Caki2 (cell line): ENCODE results near the gene COX11. TPM values are rescaled to one million over a fixed set of nuclear protein-coding genes. Genes with fewer than 3 reads are reported as not detected.

Source experiments
- DNase-seq: peaks from one replicate; pipeline ENCODE4 v3.0.0-alpha.2; 2015; ENCODE audit warnings: low read depth
- in situ Hi-C: cut with HindIII; loops from 2 replicates; pipeline ENCODE4 v1.10.0; 2016; ENCODE audit warnings: low sequenced_read_pairs, low pct_unique_long_range_greater_than_20kb, mixed read lengths
- total RNA-seq: library from RNA; depleted of rRNA; stranded (reverse); fragments of >200 nt; shearing (Covaris generic); gene quantifications from 2 replicates; pipeline ENCODE4 v1.2.3, GENCODE V29; 2014; ENCODE audit warnings: low replicate concordance; rRNA removed

Gene COX11, protein sequence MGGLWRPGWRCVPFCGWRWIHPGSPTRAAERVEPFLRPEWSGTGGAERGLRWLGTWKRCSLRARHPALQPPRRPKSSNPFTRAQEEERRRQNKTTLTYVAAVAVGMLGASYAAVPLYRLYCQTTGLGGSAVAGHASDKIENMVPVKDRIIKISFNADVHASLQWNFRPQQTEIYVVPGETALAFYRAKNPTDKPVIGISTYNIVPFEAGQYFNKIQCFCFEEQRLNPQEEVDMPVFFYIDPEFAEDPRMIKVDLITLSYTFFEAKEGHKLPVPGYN
- 80.2 and 100 TPM in 2 replicates for total RNA-seq

DNA sequence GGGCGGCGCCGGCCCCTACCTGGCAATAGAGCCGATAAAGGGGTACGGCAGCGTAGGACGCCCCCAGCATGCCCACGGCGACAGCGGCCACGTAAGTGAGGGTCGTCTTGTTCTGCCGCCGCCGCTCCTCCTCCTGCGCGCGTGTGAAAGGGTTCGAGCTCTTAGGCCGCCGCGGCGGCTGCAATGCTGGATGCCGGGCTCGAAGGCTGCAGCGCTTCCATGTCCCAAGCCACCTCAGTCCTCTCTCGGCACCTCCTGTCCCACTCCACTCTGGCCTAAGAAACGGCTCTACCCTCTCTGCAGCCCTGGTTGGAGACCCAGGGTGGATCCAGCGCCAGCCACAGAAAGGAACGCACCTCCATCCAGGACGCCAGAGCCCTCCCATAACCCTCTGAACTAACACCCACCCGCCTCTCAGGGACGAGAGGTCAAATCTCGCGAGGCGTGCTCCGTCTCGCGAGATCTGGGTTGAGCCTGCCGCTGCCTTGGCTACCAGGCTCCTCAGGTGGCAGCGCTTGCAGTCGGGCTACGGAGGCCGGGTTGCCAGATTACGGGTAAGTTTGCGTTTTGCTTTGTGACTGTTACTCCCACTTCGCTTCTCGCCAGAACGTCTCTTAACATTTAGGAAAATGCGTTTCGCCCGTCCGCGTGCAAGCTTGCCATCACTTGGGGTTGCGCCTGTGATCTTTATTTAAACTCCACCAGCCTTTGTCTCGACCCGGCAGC is at the start of gene COX11, which contains the start of gene STXBP4:
Gene COX11 (minus strand): TSS at position 393 of the 726 bp plus-strand sequence. CDS start 8 bp downstream, at position 385.
Gene STXBP4 (plus strand): TSS at position 504 of the 726 bp plus-strand sequence. CDS start 17,455 bp downstream, outside the sequence.
- peak; percentile 96 for DNase-seq
- in situ Hi-C loops: no loop called here

DNA sequence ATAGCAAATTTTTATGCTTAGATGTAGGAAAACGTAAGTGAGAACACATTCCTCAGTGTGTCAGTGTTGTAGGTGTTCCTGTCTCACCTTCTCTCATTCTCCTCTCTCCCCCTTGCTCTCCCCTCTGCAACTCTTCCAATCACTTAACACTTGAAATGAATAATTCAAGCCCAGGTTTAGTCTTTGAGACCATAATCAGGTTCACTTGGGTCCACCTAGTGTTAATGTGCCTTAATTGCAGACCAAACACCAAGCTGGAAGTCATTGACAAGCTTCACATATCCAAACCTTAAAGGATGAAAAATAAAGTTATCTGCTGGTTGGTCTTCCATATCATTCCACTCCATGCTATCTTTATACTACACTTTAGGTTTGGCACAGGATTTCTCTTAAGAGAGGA is 37.1 kb upstream of the COX11 start:
- in situ Hi-C loops: no loop called here
- DNase-seq: no peak

DNA sequence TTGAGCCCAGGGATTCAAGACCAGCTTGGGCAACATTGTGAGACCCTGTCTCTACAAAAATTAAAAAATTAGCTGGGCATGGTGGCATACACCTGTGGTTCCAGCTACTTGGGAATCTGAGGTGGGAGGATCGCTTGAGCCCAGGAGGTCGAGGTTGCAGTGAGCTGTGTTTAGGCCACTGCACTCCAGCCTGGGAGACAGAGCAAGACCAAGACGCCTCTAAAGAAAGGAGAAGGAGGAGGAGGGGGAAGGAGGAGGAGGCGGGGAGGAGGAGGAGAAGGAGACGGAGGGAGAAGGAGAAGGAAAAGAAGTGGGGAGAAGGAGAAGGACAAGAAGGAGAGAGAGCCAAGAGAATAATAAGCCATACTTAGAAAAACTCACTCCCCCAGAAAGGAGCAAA is 36.0 kb upstream of the COX11 start:
- in situ Hi-C loops: no loop called here
- no peak for DNase-seq

DNA sequence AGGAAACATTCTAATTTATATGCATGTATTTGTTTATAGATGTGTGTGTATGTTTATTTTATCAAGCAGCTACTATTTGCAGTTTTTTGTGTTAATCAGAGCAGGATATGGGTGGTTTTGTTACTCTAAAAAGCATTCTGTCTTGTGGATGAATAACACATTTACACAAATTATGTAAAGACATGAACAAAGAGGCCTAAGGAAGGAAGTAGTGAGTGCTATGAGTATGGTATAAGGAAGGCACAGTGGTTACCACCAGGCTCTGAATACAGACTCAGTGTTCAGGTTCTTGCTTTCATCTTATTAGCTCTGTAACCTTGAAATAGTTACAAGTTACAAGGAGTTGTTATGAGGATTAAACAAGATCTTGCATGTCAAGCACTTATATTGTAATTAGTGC is 34.0 kb upstream of the COX11 start:
- in situ Hi-C loops: no loop called here
- DNase-seq: no peak

DNA sequence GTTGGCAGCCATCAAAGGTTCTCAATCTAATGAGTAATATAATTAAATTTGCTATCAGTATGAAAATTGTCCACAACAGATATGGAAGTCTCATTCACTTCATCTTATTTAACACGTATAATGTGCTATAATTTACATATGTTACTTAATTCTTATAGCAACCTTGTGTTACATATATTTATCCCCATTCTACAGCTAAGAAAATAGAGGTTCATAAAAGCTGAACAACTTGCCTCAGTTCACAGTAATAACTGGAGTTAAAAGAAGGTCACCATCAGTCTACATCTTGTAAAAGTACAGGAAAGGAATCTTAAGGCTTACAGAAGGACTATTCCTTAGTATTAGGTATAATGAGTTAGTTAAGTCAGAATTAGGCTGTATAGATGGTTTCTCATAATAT is 28.0 kb upstream of the COX11 start:
- no peak for DNase-seq
- in situ Hi-C loops: no loop called here

DNA sequence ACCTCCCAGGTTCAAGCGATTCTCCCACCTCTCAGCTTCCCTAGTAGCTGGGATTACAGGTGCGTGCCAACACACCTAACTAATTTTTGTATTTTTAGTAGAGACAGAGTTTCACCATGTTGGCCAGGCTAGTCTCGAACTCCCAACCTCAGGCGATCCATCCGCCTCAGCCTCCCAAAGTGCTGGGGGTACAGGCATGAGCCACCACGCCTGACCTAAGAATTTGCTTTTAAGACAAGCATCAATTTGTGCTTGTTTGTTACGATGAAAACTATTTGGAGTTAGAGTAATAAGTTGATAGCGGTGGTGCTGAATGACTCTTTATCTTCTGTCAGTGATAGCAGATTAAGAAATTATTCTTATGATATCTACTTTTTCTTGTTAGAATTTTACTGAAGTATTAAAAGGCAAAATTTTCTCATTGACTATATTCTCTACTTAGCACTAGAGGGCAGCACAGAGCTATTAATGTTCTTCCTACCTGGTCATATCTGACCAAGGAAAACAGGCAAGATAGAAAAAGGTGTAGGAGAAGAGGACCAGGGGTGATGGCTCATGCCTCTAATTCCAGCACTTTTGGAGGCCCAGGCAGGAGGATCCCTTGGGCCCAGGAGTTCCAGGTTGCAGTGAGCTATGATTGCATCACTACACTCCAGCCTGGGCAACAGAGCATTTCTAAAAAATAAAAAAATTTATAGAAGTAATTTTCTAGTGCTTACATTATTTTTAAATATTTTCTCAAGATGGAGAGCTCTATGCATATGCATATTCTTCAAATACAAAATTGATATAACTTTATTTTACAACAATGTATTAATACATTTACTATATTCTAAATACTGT is 24.6 kb upstream of the COX11 start:
- DNase-seq: peak; percentile 26
- in situ Hi-C loops: no loop called here

DNA sequence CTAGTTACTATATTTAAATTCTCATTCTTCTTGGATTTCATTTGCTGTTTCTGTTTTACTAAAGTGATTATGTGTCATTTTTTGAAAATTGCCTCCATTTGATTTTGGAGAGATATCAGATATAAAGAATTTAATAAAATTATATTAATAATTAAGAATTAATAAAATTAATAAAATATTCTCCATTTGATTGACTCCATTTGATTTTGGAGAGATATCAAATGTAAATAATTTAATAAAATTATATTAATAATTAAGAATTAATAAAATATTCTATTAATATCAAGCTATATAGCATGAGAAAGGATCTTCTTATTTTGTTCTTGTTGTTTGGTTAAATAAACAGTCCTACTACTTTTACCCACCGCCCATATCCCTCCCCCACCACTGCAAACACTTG is 23.1 kb upstream of the COX11 start:
- no peak for DNase-seq
- in situ Hi-C loops: no loop called here

DNA sequence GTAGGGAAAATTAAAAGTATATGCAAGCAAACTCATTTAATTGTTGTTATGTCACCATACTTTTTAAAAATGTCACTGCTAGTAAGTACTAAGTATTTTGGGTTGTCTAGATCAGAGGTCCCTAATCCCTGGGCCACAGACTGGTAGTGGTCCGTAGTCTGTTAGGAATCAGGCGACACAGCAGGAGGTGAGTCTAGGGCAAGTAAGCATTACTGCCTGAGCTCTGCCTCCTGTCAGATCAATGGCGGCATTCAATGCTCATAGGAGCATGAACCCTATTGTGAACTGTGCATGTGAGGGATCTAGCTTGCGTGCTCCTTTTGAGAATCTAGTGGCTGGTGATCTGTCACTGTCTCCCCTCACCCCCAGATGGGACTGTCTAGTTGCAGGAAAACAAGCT is 21.7 kb upstream of the COX11 start:
- no peak for DNase-seq
- in situ Hi-C loops: no loop called here

DNA sequence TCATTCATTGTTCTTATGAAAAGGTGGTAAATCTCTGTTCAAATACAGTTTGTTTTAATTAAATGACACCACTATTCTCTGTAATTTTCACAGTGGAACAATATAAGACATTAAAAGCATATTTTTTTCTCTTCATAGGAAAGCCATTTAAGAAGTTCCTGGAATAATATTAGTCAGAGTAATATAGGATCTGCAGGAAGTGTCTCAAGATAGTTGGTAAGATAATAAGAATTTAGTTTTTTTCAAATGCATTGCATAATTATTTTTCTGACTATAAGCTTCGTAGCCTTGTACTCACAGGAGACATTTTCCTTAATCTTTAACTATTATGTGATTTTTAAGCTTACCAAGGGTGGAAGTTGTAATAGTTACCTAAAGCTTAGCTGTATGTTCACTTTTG is 17.0 kb upstream of the COX11 start:
- DNase-seq: no peak
- in situ Hi-C loops: no loop called here

DNA sequence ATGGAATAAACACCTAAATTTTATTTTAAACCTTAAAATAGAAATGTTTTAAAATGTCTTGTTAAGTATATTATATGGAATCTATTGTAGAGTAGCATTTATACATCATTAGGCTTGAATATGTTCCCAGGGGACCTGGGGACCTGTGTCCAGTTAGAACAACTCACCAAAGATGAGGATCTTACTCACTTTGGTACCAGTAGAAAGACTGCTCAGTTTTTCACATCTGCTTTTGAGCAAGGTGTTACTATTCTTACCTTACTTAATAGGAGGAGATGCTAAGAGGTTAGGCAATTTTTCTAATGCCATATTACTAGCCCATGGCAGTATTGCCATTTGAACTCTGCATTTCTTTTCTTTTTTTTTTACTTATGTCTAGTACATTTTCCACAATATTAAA is 14.8 kb upstream of the COX11 start:
- in situ Hi-C loops: no loop called here

DNA sequence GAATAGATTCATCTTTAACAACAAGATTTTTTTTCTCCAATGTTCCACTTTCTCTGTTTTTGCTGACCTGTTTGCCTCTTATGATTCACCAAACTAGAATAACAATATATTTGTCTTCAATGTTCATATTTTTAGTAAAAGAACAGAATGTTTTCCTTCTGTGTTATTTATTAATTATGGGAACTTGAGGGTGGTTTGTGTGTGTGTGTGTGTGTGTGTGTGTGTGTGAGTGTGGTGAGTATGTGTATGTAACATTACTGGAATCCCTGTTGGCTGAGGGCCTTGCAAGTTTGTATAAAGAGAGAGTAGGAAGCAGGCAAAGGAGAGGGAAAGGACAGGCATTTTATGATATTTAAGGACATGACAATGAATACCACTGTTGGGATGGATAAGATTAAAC is 13.9 kb upstream of the COX11 start:
- DNase-seq: no peak
- in situ Hi-C loops: no loop called here

More for the DNA sequence above, 14.8 kb upstream of the COX11 start:
- DNase-seq: no peak

DNA sequence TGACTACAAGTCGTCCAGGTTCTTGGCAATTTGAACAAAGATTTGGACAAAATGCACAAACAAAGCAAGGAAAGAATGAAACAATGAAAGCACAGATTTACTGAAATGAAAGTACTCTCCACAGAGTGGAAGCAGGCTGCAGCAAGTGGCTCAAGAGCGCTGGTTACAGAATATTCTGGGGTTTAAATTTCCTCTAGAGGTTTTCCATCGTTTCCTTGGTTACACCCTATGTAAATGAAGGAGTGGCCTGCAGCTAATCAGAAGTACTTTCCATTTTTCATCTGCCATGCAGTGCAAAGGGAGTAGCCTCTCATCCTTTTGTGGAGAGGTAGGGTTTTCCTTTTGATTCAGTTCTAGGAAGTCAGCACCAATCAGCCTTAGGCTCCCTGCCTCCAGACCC is 11.9 kb upstream of the COX11 start:
- in situ Hi-C loops: no loop called here
- no peak for DNase-seq

DNA sequence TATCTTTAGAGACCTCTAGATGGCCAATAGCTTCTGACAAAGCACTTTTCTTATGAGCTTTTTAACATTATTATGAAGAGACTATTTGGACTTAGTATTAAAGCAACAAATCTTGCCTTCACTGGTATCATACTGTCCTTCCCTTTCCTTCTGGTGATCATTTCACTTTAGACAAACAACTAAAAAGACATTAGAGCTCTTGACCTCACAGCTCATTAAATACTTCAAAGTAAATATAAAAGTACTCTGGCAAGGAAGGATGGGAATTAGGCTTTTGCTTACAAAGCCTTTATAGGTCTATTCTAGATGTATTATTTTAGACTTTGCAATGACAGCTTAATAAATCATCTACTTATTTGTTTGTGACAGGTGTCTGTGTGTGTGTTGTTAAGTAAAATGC is 11.2 kb upstream of the COX11 start:
- DNase-seq: no peak
- in situ Hi-C loops: no loop called here

DNA sequence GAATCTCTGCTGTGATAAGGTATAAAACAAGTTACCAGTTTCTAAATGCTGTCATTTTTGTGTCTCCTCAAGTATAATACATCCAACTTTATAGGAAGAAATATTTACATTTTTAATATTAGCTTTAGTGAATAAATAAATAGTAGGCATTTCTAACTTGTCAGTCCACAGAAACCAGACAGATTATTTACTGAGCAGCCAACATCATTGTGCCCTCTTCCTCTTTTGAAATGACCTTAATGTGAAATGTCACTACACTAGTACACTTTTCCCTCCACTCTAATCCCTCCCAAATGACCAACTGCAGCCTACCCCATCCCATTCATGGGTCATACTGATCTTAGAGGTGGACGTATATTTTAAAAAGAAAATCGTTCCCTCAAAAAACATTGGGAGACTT is 9.3 kb upstream of the COX11 start:
- in situ Hi-C loops: no loop called here
- DNase-seq: no peak

DNA sequence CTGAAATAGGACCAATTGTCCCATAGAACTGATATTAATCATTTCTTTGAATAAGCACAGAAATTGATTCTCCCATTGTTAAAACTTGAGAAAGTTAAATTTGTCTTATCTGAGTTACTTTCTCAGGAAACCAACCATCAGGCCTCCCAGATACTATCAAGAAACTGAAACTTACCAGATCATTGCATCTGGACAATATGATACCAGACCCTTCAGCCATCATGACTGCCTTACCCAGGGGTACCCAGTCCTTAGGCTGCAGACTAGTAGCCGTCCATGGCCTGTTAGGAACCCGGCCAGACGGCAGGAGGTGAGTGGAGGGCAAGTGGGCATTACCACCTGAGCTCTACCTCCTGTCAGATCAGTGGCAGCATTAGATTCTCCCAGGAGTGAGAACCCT is 7.9 kb upstream of the COX11 start:
- in situ Hi-C loops: no loop called here
- DNase-seq: no peak

DNA sequence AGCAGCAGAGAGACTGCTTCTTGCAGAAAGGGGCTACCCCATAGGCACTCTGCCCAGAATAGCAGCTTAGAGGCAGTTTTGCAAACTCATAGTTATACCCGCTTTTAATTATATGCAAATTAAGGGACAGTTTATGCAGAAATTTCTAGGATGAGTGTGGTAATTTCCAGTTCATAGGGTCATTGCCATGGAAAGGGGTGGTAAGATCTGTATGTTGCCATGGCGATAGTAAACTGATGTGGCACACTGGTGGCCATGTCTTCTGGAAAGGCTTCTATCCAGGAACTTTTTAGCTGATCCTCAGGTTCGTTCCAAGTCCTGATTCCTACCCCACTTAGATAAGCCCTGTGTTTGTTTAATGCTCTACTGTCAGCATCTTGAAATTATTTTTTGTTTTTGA is 6.3 kb upstream of the COX11 start:
- no peak for DNase-seq
- in situ Hi-C loops: no loop called here

DNA sequence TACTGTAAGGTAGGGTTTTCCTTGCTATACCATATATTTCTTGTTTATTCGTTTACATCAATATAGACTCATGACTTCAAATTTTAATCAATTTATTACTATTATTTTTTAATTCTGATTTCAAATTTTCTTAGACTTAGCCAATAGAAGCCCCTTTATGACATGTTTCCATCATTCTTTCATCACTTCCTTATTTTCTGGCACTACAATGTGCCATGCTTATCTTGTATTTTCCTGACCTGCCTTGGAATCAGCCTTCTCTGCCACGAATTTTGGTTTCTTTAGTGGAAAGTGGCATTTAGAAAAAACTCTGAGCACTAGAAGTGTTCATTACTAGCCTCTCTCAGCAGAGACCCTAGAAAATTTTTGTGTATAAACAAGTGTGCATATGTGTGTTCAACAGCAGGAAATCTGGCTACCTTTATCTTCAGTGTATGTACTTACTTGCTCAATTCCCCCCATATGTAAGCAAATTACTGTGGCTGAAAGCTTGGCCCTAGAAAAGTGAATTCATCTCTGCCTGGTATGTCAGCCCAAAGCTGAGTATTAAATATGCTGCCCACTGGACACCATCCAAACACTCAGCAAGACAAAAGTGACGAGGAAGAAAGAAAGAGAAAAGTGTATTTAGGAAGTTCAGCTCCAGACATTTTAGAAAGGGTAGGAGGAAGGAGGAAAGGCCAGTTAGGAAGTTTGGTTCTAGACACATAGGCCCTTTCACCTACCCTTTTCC is 4.1 kb upstream of the COX11 start:
- DNase-seq: no peak
- in situ Hi-C loops: no loop called here

DNA sequence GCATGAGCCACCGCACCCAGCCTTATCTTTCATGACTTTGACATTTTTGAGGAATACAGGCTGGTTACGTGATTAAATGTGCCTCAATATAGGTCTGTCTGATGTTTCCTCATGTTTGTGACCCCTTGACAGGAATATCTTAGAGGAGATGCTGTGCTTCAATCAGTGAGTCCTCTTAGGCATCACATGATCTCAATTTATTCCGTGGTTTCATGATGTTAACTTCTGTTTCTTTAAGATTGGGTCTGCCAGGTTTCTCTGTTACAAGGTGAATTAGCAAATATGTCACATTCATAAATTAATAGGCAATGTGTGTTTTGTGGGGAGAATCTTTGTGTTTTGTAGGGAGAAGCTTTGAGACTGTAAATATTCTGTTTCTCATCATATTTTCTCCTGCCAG is 3.4 kb upstream of the COX11 start:
- no peak for DNase-seq
- in situ Hi-C loops: no loop called here
